Muscle of arm (tissue), 14 donors: Measurements from ENCODE around the gene PEX10. TPM values are rescaled to one million over a fixed set of nuclear protein-coding genes. Genes with fewer than 3 reads are reported as not detected.
"Not testable (repeated sequence)": the region's sequence is repeated elsewhere in the genome, so short reads cannot be mapped to it uniquely, and the experiment has no call there.

Experiments
- DNase-seq: peaks from one replicate; pipeline ENCODE4 v3.0.0-alpha.2; 2013
- long read RNA-seq, 11 donors: transcript quantifications; one replicate each; lab custom pipeline, GENCODE V29; 2026
- polyA plus RNA-seq, 12 donors: library from polyadenylated mRNA; unstranded; fragments of 120-200 nt; gene quantifications; one replicate each; pipeline ENCODE4 v1.2.1, GENCODE V29; 2013; ENCODE audit not compliant: insufficient read length in 12 of 12

PEX10 gene
- polyA plus RNA-seq = 10 to 100 TPM in 11 of 12 donors, not detected in 1; 13.1 to 28.0 (median 16.6) TPM
- long read RNA-seq, donor 1, transcript PEX10-202 (6 exons, 1,997 nt) = major isoform, 6 of 6 reads
- long read RNA-seq, donor 1, partial matches to known transcripts = 0 of 6 reads
- long read RNA-seq, donor 1, other reads (novel, unspliced or antisense) = 0 of 6 reads
- long read RNA-seq, donor 2, transcript PEX10-202 (6 exons, 1,997 nt) = major isoform, 9 of 9 reads
- long read RNA-seq, donor 2, partial matches to known transcripts = 0 of 9 reads
- long read RNA-seq, donor 2, other reads (novel, unspliced or antisense) = 0 of 9 reads
- long read RNA-seq, donor 3, partial matches to known transcripts = 0 of 4 reads
- long read RNA-seq, donor 3, other reads (novel, unspliced or antisense) = 0 of 4 reads
- long read RNA-seq, donor 4, partial matches to known transcripts = 0 of 4 reads
- long read RNA-seq, donor 4, other reads (novel, unspliced or antisense) = 0 of 4 reads
- long read RNA-seq, donor 5, transcript PEX10-202 (6 exons, 1,997 nt) = major isoform, 15 of 15 reads
- long read RNA-seq, donor 5, partial matches to known transcripts = 0 of 15 reads
- long read RNA-seq, donor 5, other reads (novel, unspliced or antisense) = 0 of 15 reads
- long read RNA-seq, donor 6, partial matches to known transcripts = 0 of 3 reads
- long read RNA-seq, donor 6, other reads (novel, unspliced or antisense) = 0 of 3 reads
- long read RNA-seq, donor 7, transcript PEX10-202 (6 exons, 1,997 nt) = major isoform, 5 of 5 reads
- long read RNA-seq, donor 7, partial matches to known transcripts = 0 of 5 reads
- long read RNA-seq, donor 7, other reads (novel, unspliced or antisense) = 0 of 5 reads
- long read RNA-seq, donor 8, transcript PEX10-202 (6 exons, 1,997 nt) = major isoform, 14 of 14 reads
- long read RNA-seq, donor 8, partial matches to known transcripts = 0 of 14 reads
- long read RNA-seq, donor 8, other reads (novel, unspliced or antisense) = 0 of 14 reads
- long read RNA-seq, donor 9, transcript PEX10-202 (6 exons, 1,997 nt) = major isoform, 6 of 6 reads
- long read RNA-seq, donor 9, partial matches to known transcripts = 0 of 6 reads
- long read RNA-seq, donor 9, other reads (novel, unspliced or antisense) = 0 of 6 reads
- long read RNA-seq, donor 10, transcript PEX10-202 (6 exons, 1,997 nt) = major isoform, 15 of 15 reads
- long read RNA-seq, donor 10, partial matches to known transcripts = 0 of 15 reads
- long read RNA-seq, donor 10, other reads (novel, unspliced or antisense) = 0 of 15 reads
- long read RNA-seq, donor 11, partial matches to known transcripts = 0 of 3 reads
- long read RNA-seq, donor 11, other reads (novel, unspliced or antisense) = 0 of 3 reads

GRCh38 chr1:2412395-2412772, at the start of gene PEX10:
Gene PEX10, minus strand, starts transcription at chr1:2412564. Its CDS starts 62 bp downstream, at chr1:2412502.
- peak; percentile 96 for DNase-seq

GRCh38 chr1:2460996-2461751, 48.8 kb upstream of the PEX10 start:
- DNase-seq = no peak

GRCh38 chr1:2460203-2460602, 47.8 kb upstream of the PEX10 start:
- no peak for DNase-seq

GRCh38 chr1:2459757-2460156, 47.4 kb upstream of the PEX10 start:
- peak; percentile 14 for DNase-seq

GRCh38 chr1:2459102-2459753, 46.9 kb upstream of the PEX10 start:
- DNase-seq = not testable (repeated sequence)

- no peak for DNase-seq
Measured at GRCh38 chr1:2458687-2459086, 46.3 kb upstream of the PEX10 start.

- DNase-seq = no peak
Measured at GRCh38 chr1:2457444-2457843, 45.1 kb upstream of the PEX10 start.

- DNase-seq = no peak
Measured at GRCh38 chr1:2455757-2456156, 43.4 kb upstream of the PEX10 start.

GRCh38 chr1:2454227-2454626, 41.9 kb upstream of the PEX10 start:
- no peak for DNase-seq

GRCh38 chr1:2452932-2453315, 40.6 kb upstream of the PEX10 start:
- no peak for DNase-seq

- DNase-seq = no peak
Measured at GRCh38 chr1:2452201-2452931, 40.0 kb upstream of the PEX10 start.

GRCh38 chr1:2451741-2452140, 39.4 kb upstream of the PEX10 start:
- DNase-seq = no peak

GRCh38 chr1:2449636-2450454, 37.5 kb upstream of the PEX10 start:
- DNase-seq = no peak

- no peak for DNase-seq
Measured at GRCh38 chr1:2448098-2448445, 35.7 kb upstream of the PEX10 start.

- DNase-seq = no peak
Measured at GRCh38 chr1:2447276-2448097, 35.1 kb upstream of the PEX10 start.

- no peak for DNase-seq
Measured at GRCh38 chr1:2446861-2447260, 34.5 kb upstream of the PEX10 start.

GRCh38 chr1:2446394-2446793, 34.0 kb upstream of the PEX10 start:
- DNase-seq = no peak

- DNase-seq = no peak
Measured at GRCh38 chr1:2445823-2446215, 33.5 kb upstream of the PEX10 start.
